VCaP (cell line): ENCODE measurements around the gene PSME3IP1.
A peak's percentile ranks its signal among the peaks of the same experiment; 100 is the strongest.

ENCODE experiments used
- H3K27ac ChIP-seq: fragments of 450-650 bp; 2 replicates; pipeline ENCODE4 v1.5.1; 2017
- CTCF ChIP-seq: fragments of 450-650 bp; conservative IDR thresholded peaks from 2 replicates; pipeline ENCODE4 v1.5.1; 2017; ENCODE audit warnings: mild to moderate bottlenecking, moderate library complexity

Gene PSME3IP1

GRCh38 chr16:57185945-57186871 lies at the start of gene PSME3IP1, which contains the start of gene RSPRY1:
PSME3IP1 (minus strand) TSS chr16:57186039; CDS start chr16:57173854, 12,185 bp downstream.
RSPRY1 (plus strand) TSS chr16:57186329; CDS start chr16:57204659, 18,330 bp downstream.
- H3K27ac ChIP-seq = peak within 1 kb of the TSS; percentile 86
- TF ChIP-seq CTCF = no peak

GRCh38 chr16:57235128-57236021 lies 49.5 kb upstream of the PSME3IP1 start:
- H3K27ac ChIP-seq = peak overlapping the region; percentile 21
- TF ChIP-seq CTCF = no peak

- no peak for TF ChIP-seq CTCF
- peak overlapping the region; percentile 21 for H3K27ac ChIP-seq
Measured at GRCh38 chr16:57234707-57235092, 48.9 kb upstream of the PSME3IP1 start.

- H3K27ac ChIP-seq = no peak overlapping the region; the same call in 1 of the 2 replicates
- TF ChIP-seq CTCF = no peak
Measured at GRCh38 chr16:57233944-57234706, 48.3 kb upstream of the PSME3IP1 start.

GRCh38 chr16:57231821-57232350 lies 46.0 kb upstream of the PSME3IP1 start:
- TF ChIP-seq CTCF = no peak
- H3K27ac ChIP-seq = no peak overlapping the region

- H3K27ac ChIP-seq = no peak overlapping the region
- TF ChIP-seq CTCF = no peak
Measured at GRCh38 chr16:57229079-57229478, 43.2 kb upstream of the PSME3IP1 start.
